Measurements from ENCODE around the gene TRAPPC11. TPM values are rescaled to one million over a fixed set of nuclear protein-coding genes. Genes with fewer than 3 reads are reported as not detected.

Gene TRAPPC11
- total RNA-seq, 1 donor from 2014 or later: 26.3 TPM

DNA sequence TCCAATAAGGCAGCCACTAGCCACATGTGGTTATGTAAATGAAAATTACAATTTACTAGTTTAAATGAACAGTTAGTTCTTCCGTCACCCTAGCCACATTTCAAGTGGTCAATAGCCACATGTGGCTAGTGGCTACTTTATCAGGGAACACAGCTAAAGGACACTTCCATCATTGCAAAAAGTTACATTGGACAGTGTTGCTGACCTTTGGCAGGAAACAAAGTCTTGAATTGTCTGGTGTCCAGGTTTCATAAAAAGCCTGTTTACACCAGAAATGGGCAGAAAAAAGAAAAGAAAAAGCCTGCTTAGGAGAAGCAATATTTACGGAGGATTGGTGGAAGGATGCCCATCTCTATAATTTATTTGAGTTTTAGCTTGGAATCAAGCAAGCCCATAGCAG is 38.7 kb upstream of the TRAPPC11 start:
- Histone ChIP-seq H3K9me3 (ENCODE audit: insufficient read depth, low read depth, low read length) (no peaks in the 10 kb centered on the region), H2AFZ (ENCODE audit: low read depth, low read length) (no peak overlapping the region), H3K4me1 (ENCODE audit: insufficient read depth, low read length) (no peaks in the 10 kb centered on the region), H3K4me2 (ENCODE audit: low read length) (no peak overlapping the region), H3K9ac (ENCODE audit: low read length) (no peak overlapping the region), H3K27ac (ENCODE audit: low read depth, low read length) (no peak overlapping the region), H3K36me3 (ENCODE audit: insufficient read depth, low read length) (no peaks in the 10 kb centered on the region), H3K27me3 (ENCODE audit: insufficient read depth, low read length) (no peaks in the 10 kb centered on the region), H3K79me2 (ENCODE audit: insufficient read depth, low read length) (no peaks in the 10 kb centered on the region), H3K4me3 (ENCODE audit: insufficient read depth, low read depth, low read length) (no peak overlapping the region), H4K20me1 (ENCODE audit: insufficient read depth, low read length) (no peaks in the 10 kb centered on the region)
- Mint-ChIP-seq H3K27me3 (ENCODE audit: low read depth, unreplicated experiment) (no peaks in the 10 kb centered on the region), H3K9me3 (ENCODE audit: unreplicated experiment) (no peaks in the 10 kb centered on the region), H3K27ac (ENCODE audit: unreplicated experiment) (no peak overlapping the region), H3K4me1 (ENCODE audit: low read depth, unreplicated experiment) (no peaks in the 10 kb centered on the region), H3K4me3 (ENCODE audit: unreplicated experiment) (no peak overlapping the region), H3K36me3 (ENCODE audit: low read depth, unreplicated experiment) (no peaks in the 10 kb centered on the region)
- DNase-seq (ENCODE audit: low read depth) (no peak), FAIRE-seq (no peak)
- TF ChIP-seq EZH2 (IDR thresholded peaks at IDR 0.05; ENCODE audit: insufficient read depth, low read length): no peak
- TF ChIP-seq CTCF (IDR thresholded peaks at IDR 0.05; ENCODE audit: insufficient read depth, low read depth, low read length): no peak

- no peaks in the 10 kb centered on the region for H3K4me1 Mint-ChIP-seq (ENCODE audit: low read depth, unreplicated experiment)
- no peak overlapping the region for H3K27ac Mint-ChIP-seq (ENCODE audit: unreplicated experiment)
- FAIRE-seq (no peak), DNase-seq (ENCODE audit: low read depth) (no peak)
- no peaks in the 10 kb centered on the region for H3K36me3 ChIP-seq (ENCODE audit: insufficient read depth, low read length)
- H3K27me3 Mint-ChIP-seq (ENCODE audit: low read depth, unreplicated experiment): no peaks in the 10 kb centered on the region
- no peaks in the 10 kb centered on the region for H3K4me1 ChIP-seq (ENCODE audit: insufficient read depth, low read length)
- no peaks in the 10 kb centered on the region for H3K9me3 ChIP-seq (ENCODE audit: insufficient read depth, low read depth, low read length)
- H3K79me2 ChIP-seq (ENCODE audit: insufficient read depth, low read length): no peaks in the 10 kb centered on the region
- no peaks in the 10 kb centered on the region for H3K9me3 Mint-ChIP-seq (ENCODE audit: unreplicated experiment)
- H3K36me3 Mint-ChIP-seq (ENCODE audit: low read depth, unreplicated experiment): no peaks in the 10 kb centered on the region
- no peak overlapping the region for H2AFZ ChIP-seq (ENCODE audit: low read depth, low read length)
- no peaks in the 10 kb centered on the region for H3K27me3 ChIP-seq (ENCODE audit: insufficient read depth, low read length)
- no peak overlapping the region for H3K4me2 ChIP-seq (ENCODE audit: low read length)
- no peak overlapping the region for H3K4me3 Mint-ChIP-seq (ENCODE audit: unreplicated experiment)
- no peak overlapping the region for H3K27ac ChIP-seq (ENCODE audit: low read depth, low read length)
- H3K4me3 ChIP-seq (ENCODE audit: insufficient read depth, low read depth, low read length): no peak overlapping the region
- H3K9ac ChIP-seq (ENCODE audit: low read length): no peak overlapping the region
- TF ChIP-seq EZH2 (IDR thresholded peaks at IDR 0.05; ENCODE audit: insufficient read depth, low read length) (no peak), CTCF (IDR thresholded peaks at IDR 0.05; ENCODE audit: insufficient read depth, low read depth, low read length) (no peak)
- no peaks in the 10 kb centered on the region for H4K20me1 ChIP-seq (ENCODE audit: insufficient read depth, low read length)
These were observed 37.2 kb upstream of the TRAPPC11 start for GRCh38 chr4:183621875-183622274.

DNA sequence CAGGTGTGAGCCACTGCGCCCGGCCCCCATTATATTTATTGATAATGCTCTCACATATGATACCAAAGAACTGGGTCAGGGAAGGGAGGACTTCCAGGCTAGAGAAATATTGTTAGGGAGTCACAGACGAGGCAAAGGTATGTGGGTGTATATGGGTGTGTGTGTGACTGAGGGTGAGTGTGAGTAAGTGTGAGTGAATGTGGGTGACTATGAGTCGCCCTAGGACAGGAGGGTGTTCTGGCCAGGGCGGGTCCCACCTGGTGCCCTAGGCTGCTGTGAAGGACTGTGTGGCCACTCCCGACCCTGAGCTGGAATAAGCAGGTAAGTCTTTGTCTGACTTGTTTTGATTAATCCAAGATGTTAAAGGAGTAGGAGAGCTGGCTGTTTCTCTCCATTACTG is 34.5 kb upstream of the TRAPPC11 start:
- H3K27ac ChIP-seq (ENCODE audit: low read depth, low read length): no peak overlapping the region
- no peaks in the 10 kb centered on the region for H3K4me1 ChIP-seq (ENCODE audit: insufficient read depth, low read length)
- no peaks in the 10 kb centered on the region for H3K9me3 Mint-ChIP-seq (ENCODE audit: unreplicated experiment)
- no peak overlapping the region for H3K4me3 ChIP-seq (ENCODE audit: insufficient read depth, low read depth, low read length)
- FAIRE-seq (no peak), DNase-seq (ENCODE audit: low read depth) (no peak)
- H2AFZ ChIP-seq (ENCODE audit: low read depth, low read length): no peak overlapping the region
- no peaks in the 10 kb centered on the region for H3K79me2 ChIP-seq (ENCODE audit: insufficient read depth, low read length)
- TF ChIP-seq EZH2 (IDR thresholded peaks at IDR 0.05; ENCODE audit: insufficient read depth, low read length): no peak
- TF ChIP-seq CTCF (IDR thresholded peaks at IDR 0.05; ENCODE audit: insufficient read depth, low read depth, low read length): no peak
- H4K20me1 ChIP-seq (ENCODE audit: insufficient read depth, low read length): no peaks in the 10 kb centered on the region
- H3K9me3 ChIP-seq (ENCODE audit: insufficient read depth, low read depth, low read length): no peaks in the 10 kb centered on the region
- H3K27me3 ChIP-seq (ENCODE audit: insufficient read depth, low read length): no peaks in the 10 kb centered on the region
- no peak overlapping the region for H3K27ac Mint-ChIP-seq (ENCODE audit: unreplicated experiment)
- H3K27me3 Mint-ChIP-seq (ENCODE audit: low read depth, unreplicated experiment): peaks cover 7% of the 10 kb centered on the region
- no peaks in the 10 kb centered on the region for H3K36me3 Mint-ChIP-seq (ENCODE audit: low read depth, unreplicated experiment)
- H3K4me3 Mint-ChIP-seq (ENCODE audit: unreplicated experiment): no peak overlapping the region
- H3K4me2 ChIP-seq (ENCODE audit: low read length): no peak overlapping the region
- no peak overlapping the region for H3K9ac ChIP-seq (ENCODE audit: low read length)
- no peaks in the 10 kb centered on the region for H3K4me1 Mint-ChIP-seq (ENCODE audit: low read depth, unreplicated experiment)
- no peaks in the 10 kb centered on the region for H3K36me3 ChIP-seq (ENCODE audit: insufficient read depth, low read length)
